ENCODE measurements around the gene ACTRT2.

ACTRT2 gene

GRCh38 chr1:2999138-2999537 is 22.1 kb upstream of the ACTRT2 start:
- Histone ChIP-seq H3K36me3 (no peaks in the 10 kb centered on the region), H3K27me3 (peaks cover 15 to 42% (median 30%) of the 10 kb centered on the region in 11 experiments; a peak in 20 of 22 replicates), H4K20me1 (peaks cover 0 to 15% (median 8%) of the 10 kb centered on the region in 11 experiments; a peak in 11 of 22 replicates), H3K4me1 (peaks cover 0 to 26% (median 19%) of the 10 kb centered on the region in 10 experiments; a peak in 15 of 20 replicates), H3K9me3 (replicated peaks in 1 of 11) (peaks cover 16 to 25% (median 19%) of the 10 kb centered on the region in 11 experiments), H3K4me3 (no peak overlapping the region), H3K4me2 (no peak overlapping the region), H3K9ac (no peak overlapping the region), H3K27ac (no peak overlapping the region)
- TF ChIP-seq Cebpa-rat (IDR thresholded peaks at IDR 0.05): no peak

- Histone ChIP-seq H3K9ac (no peak overlapping the region), H4K20me1 (peaks cover 0 to 19% (median 11%) of the 10 kb centered on the region in 11 experiments; a peak in 12 of 22 replicates), H3K36me3 (no peaks in the 10 kb centered on the region), H3K4me2 (no peak overlapping the region), H3K9me3 (replicated peaks in 1 of 11) (peaks cover 11 to 20% (median 15%) of the 10 kb centered on the region in 11 experiments), H3K27ac (no peak overlapping the region), H3K4me3 (no peak overlapping the region), H3K27me3 (peaks cover 15 to 46% (median 34%) of the 10 kb centered on the region in 11 experiments; a peak in 20 of 22 replicates), H3K4me1 (peaks cover 0 to 30% (median 24%) of the 10 kb centered on the region in 10 experiments; a peak in 16 of 20 replicates)
- TF ChIP-seq Cebpa-rat (IDR thresholded peaks at IDR 0.05): no peak
Measured at GRCh38 chr1:2999571-2999970, 21.7 kb upstream of the ACTRT2 start.

DNA sequence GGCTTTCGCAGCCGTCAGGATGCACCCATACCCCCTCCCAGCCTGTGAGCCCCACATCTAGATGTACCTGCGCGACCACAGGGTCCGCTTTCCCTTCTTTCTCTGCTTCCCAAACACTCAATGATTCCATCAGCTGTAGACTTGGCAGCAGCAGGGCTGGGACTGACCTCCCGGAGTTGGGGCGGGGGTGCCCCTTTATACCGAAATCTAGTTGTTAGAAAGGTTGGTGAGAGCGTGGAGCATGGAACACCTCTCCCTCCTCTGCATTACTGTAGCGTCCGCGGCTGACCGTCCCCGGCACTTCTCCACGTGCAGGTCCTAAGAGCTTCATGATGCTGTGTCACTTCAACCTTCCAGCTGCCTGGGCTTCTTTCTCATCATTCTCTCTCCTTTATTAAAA is 21.1 kb upstream of the ACTRT2 start:
- H3K4me3 ChIP-seq: no peak overlapping the region
- no peak overlapping the region for H3K27ac ChIP-seq
- peaks cover 5 to 14% (median 8%) of the 10 kb centered on the region in 11 experiments; a peak in 18 of 22 replicates for H3K9me3 ChIP-seq (replicated peaks in 1 of 11)
- TF ChIP-seq Cebpa-rat (IDR thresholded peaks at IDR 0.05): no peak
- peaks cover 0 to 23% (median 12%) of the 10 kb centered on the region in 11 experiments; a peak in 12 of 22 replicates for H4K20me1 ChIP-seq
- H3K27me3 ChIP-seq: peaks cover 15 to 49% (median 36%) of the 10 kb centered on the region in 11 experiments; a peak in 20 of 22 replicates
- no peak overlapping the region for H3K9ac ChIP-seq
- no peak overlapping the region for H3K4me2 ChIP-seq
- H3K4me1 ChIP-seq: peaks cover 0 to 37% (median 30%) of the 10 kb centered on the region in 10 experiments; a peak in 16 of 20 replicates
- no peaks in the 10 kb centered on the region for H3K36me3 ChIP-seq

DNA sequence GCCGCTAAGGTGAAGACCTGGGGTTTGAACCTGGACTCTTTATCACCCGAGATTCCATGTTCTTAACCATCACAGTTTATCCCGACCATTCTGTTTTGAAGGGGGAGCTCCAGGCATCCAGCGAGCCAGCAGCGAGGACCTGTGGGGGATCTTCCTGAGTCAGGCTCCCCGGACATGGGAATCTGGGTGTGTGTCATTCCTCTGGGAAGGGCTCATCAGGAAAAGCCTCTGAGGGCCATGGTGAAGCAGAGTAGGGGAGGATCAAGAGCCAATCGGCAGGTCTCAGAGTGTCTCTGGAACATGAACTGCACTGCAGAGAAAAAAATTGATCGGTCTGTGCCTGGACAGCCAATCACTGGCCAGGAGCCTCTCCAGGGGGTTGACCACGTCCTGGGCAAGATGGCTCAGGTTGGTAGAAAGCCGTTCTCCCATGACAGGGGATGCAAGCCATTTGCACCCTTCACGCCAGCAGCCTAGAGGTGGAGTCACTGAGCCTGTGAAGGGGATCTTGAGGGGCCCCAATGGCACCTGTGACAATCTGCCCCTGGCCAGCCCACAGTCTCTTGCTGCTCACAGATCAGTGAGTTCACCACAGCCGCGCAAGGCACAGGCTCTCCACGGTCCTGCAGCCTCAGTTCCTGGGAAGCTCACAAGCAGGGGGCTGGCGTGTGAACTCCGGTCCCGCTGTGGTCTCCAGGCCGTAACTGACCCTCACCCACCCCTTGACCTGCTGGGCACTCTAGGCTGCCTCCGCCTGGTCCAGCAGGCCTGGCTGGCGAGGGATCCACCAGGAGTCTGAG is 20.4 kb upstream of the ACTRT2 start:
- Histone ChIP-seq H4K20me1 (peaks cover 0 to 23% (median 12%) of the 10 kb centered on the region in 11 experiments; a peak in 12 of 22 replicates), H3K27me3 (peaks cover 15 to 49% (median 36%) of the 10 kb centered on the region in 11 experiments; a peak in 20 of 22 replicates), H3K9ac (no peak overlapping the region), H3K27ac (no peak overlapping the region), H3K9me3 (replicated peaks in 1 of 11) (peaks cover 0 to 11% (median 3%) of the 10 kb centered on the region in 11 experiments; a peak in 11 of 22 replicates), H3K4me3 (no peak overlapping the region), H3K4me1 (peaks cover 0 to 44% (median 31%) of the 10 kb centered on the region in 10 experiments; a peak in 16 of 20 replicates), H3K36me3 (no peaks in the 10 kb centered on the region), H3K4me2 (peak overlapping the region in 1 of 11 experiments; percentile 10; a peak in 2 of 22 replicates)
- no peak for TF ChIP-seq Cebpa-rat (IDR thresholded peaks at IDR 0.05)

- no peak overlapping the region for H3K4me3 ChIP-seq
- no peak overlapping the region for H3K27ac ChIP-seq
- H3K4me1 ChIP-seq: peaks cover 0 to 45% (median 31%) of the 10 kb centered on the region in 10 experiments; a peak in 16 of 20 replicates
- H3K27me3 ChIP-seq: peaks cover 15 to 49% (median 36%) of the 10 kb centered on the region in 11 experiments; a peak in 20 of 22 replicates
- peak overlapping the region in 1 of 11 experiments; percentile 10; a peak in 2 of 22 replicates for H3K4me2 ChIP-seq
- TF ChIP-seq Cebpa-rat (IDR thresholded peaks at IDR 0.05): no peak
- H4K20me1 ChIP-seq: peaks cover 0 to 23% (median 12%) of the 10 kb centered on the region in 11 experiments; a peak in 12 of 22 replicates
- peaks cover 5 to 12% (median 9%) of the 10 kb centered on the region in 11 experiments for H3K9me3 ChIP-seq (replicated peaks in 1 of 11)
- no peak overlapping the region for H3K9ac ChIP-seq
- no peaks in the 10 kb centered on the region for H3K36me3 ChIP-seq
Measured at GRCh38 chr1:3001471-3002348, 19.6 kb upstream of the ACTRT2 start.

GRCh38 chr1:3002349-3003038 is 18.8 kb upstream of the ACTRT2 start:
- peaks cover 13 to 20% (median 17%) of the 10 kb centered on the region in 11 experiments for H3K9me3 ChIP-seq (replicated peaks in 1 of 11)
- peaks cover 0 to 23% (median 12%) of the 10 kb centered on the region in 11 experiments; a peak in 12 of 22 replicates for H4K20me1 ChIP-seq
- peak overlapping the region in 9 of 11 experiments; percentile 26 to 84 (median 71); a peak in 16 of 22 replicates for H3K4me2 ChIP-seq
- no peak overlapping the region for H3K4me3 ChIP-seq
- peaks cover 15 to 49% (median 36%) of the 10 kb centered on the region in 11 experiments; a peak in 20 of 22 replicates for H3K27me3 ChIP-seq
- no peak overlapping the region for H3K9ac ChIP-seq
- TF ChIP-seq Cebpa-rat (IDR thresholded peaks at IDR 0.05): no peak
- peaks cover 0 to 5% (median 0%) of the 10 kb centered on the region in 11 experiments; a peak in 1 of 22 replicates for H3K36me3 ChIP-seq
- peaks cover 0 to 45% (median 31%) of the 10 kb centered on the region in 10 experiments; a peak in 16 of 20 replicates for H3K4me1 ChIP-seq
- H3K27ac ChIP-seq: no peak overlapping the region

DNA sequence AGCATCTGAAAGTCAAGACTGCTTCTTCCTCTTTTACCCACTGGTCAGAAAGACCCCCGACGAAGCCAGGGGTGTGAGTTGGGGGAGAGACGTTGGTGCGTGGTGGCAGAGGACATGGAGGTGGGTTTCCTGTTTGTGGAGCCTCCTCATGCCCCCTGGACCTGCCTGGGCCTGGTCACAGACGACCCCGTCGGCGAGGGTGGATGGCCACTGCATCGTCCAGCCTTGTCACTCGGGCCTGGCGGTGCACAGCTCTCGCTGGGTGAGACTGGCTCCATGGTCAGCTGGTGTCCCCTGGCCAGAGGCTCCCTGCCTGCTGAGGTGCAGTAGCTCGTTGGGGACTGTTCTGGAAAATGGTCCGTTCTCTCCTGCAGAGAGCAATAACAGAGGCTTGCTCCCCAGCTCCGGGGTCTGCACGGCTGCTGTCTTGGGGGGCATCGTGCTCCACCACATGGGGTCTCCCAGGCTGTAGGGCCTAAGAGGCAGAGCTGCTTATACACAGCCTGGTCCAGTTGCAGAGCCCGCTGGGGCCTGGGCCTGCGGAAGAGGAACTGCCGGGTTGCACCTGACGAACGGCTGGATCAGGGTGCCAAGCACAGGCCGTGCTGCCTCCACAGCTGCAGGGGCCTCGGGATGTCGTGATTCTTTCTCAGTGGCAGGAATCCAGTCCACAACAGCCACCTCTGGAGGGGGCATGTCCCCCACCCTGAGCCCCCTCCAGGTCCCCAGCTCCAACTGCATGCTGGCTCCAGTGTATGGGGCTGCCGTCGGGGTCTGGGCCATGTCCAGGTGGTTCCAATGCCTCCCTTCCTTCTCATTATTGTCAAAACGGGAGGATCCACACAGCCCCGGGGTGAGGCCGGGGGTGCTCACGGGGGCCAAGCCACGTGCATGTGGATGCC is 18.0 kb upstream of the ACTRT2 start:
- peaks cover 21 to 28% (median 25%) of the 10 kb centered on the region in 11 experiments for H3K9me3 ChIP-seq (replicated peaks in 1 of 11)
- H3K4me2 ChIP-seq: peak overlapping the region in 9 of 11 experiments; percentile 26 to 84 (median 71); a peak in 17 of 22 replicates
- H3K27ac ChIP-seq: no peak overlapping the region
- H3K4me3 ChIP-seq: no peak overlapping the region
- no peak overlapping the region for H3K9ac ChIP-seq
- H3K36me3 ChIP-seq: peaks cover 0 to 9% (median 0%) of the 10 kb centered on the region in 11 experiments; a peak in 1 of 22 replicates
- TF ChIP-seq Cebpa-rat (IDR thresholded peaks at IDR 0.05): no peak
- H4K20me1 ChIP-seq: peaks cover 0 to 23% (median 12%) of the 10 kb centered on the region in 11 experiments; a peak in 12 of 22 replicates
- peaks cover 15 to 46% (median 30%) of the 10 kb centered on the region in 11 experiments; a peak in 20 of 22 replicates for H3K27me3 ChIP-seq
- peaks cover 0 to 45% (median 31%) of the 10 kb centered on the region in 10 experiments; a peak in 16 of 20 replicates for H3K4me1 ChIP-seq
